Measurements from ENCODE around the gene INPPL1.

- TF ChIP-seq, protein P1, sequence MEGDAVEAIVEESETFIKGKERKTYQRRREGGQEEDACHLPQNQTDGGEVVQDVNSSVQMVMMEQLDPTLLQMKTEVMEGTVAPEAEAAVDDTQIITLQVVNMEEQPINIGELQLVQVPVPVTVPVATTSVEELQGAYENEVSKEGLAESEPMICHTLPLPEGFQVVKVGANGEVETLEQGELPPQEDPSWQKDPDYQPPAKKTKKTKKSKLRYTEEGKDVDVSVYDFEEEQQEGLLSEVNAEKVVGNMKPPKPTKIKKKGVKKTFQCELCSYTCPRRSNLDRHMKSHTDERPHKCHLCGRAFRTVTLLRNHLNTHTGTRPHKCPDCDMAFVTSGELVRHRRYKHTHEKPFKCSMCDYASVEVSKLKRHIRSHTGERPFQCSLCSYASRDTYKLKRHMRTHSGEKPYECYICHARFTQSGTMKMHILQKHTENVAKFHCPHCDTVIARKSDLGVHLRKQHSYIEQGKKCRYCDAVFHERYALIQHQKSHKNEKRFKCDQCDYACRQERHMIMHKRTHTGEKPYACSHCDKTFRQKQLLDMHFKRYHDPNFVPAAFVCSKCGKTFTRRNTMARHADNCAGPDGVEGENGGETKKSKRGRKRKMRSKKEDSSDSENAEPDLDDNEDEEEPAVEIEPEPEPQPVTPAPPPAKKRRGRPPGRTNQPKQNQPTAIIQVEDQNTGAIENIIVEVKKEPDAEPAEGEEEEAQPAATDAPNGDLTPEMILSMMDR (optimal IDR thresholded peaks at IDR 0.05 in 1 of 3, IDR thresholded peaks at IDR 0.05 in 1 of 3, conservative IDR thresholded peaks at IDR 0.05 in 1 of 3; ENCODE audit: extremely low read depth in 1 of 3, insufficient read depth in 2 of 3, low read length in 3 of 3): no peak
- TF ChIP-seq EZH2 (IDR thresholded peaks at IDR 0.05; ENCODE audit: low read length): no peak
Measured at GRCh38 chr11:72271980-72272379, 47.4 kb downstream of the INPPL1 start.
